GM12892 (cell line): ENCODE results near the gene FLYWCH2.
"Not testable (repeated sequence)": the region's sequence is repeated elsewhere in the genome, so short reads cannot be mapped to it uniquely, and the experiment has no call there.

Experiments used
- POLR2A ChIP-seq: IDR thresholded peaks from 2 replicates; pipeline ENCODE4 v1.6.1; 2011; ENCODE audit warnings: low read depth, low read length, control low read depth
- POLR2AphosphoS5 ChIP-seq: IDR thresholded peaks from 2 replicates; pipeline ENCODE4 v1.6.1; 2011; ENCODE audit warnings: low read depth, low read length, control low read depth
- TAF1 ChIP-seq: IDR thresholded peaks from 2 replicates; pipeline ENCODE4 v1.6.1; 2011; ENCODE audit warnings: low read depth, mild to moderate bottlenecking, control low read depth, low read length, borderline replicate concordance

DNA sequence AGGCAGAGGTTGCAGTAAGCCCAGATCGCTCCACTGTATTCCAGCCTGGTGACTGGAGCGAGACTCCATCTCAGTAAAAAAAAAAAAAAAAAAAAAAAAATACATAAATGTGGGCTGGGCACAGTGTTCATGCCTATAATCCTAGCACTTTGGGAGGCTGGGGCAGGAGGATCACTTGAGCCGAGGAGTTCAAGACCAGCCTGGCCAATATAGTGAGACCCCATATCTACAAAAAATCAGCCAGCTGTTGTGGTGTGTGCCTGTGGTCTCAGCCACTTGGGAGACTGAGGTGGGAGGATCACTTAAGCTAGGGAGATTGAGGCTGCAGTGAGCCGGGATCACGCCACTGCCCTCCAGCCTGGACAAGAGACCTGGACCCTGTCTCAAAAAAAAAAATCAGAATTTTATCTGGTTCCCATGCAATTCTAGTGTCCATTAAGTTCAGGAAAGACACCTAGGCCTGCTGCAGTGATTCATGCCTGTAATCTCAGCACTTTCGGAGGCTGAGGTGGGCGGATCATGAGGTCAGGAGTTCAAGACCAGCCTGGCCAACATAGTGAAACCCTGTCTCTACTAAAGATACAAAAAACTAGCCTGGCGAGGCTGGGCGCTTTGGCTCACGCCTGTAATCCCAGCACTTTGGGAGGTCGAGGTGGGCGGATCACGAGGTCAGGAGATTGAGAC is 48.4 kb downstream of the FLYWCH2 start:
- TF ChIP-seq POLR2A, POLR2AphosphoS5, TAF1: not testable (repeated sequence)
